ENCODE results near the gene HS3ST6.

The HS3ST6 gene

DNA sequence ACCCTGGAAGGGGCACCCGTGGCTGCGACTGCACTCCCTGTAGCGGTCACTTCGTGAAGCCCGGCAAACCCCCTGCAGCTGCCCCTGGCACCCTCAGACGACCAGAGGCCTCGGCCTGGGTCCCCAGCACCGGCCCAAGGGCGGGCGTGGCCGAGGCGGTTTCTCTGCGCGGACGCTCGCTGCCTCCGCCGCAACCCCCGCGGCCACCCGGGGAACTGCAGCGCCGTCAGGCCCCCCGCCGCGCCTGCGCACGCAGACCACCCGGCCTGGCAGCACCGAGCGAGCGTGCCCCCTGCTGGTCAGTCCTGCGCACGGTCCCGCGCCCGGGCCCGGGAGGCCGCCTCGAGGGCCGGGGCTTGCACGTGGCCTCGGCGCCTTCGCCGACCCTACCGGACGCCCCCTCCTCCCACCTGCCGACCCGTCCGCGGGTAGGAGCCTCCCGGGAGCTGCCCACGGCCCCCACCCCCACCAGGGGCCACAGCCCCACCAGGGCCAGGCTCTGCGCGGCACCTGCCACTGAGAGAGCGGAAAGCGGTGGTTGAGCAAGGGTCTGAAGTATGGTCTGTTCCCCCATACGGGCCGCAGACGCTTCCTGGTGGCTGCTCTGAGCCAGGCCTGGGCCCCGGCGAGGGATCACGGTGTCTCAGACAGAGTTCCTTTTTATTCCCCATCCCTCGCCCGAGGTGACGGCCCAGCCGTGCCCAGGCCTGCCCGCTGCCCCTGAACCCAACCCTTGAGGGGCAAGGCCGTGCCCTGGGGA is 11.5 kb upstream of the HS3ST6 start:
- peak overlapping the region; percentile 75 to 94 for H3K18ac ChIP-seq (ENCODE audit: low read depth in 1 of 2, low read length in 2 of 2)
- H3K79me1 ChIP-seq (replicated peaks; ENCODE audit: low read length, poor library complexity, severe bottlenecking): no peaks in the 10 kb centered on the region
- WGBS: 16% methylated on average over 52 of the region's 70 CpGs
- no peak overlapping the region for H3K14ac ChIP-seq (ENCODE audit: low read length in 2 of 2)
- H2AK5ac ChIP-seq (ENCODE audit: low read length, severe bottlenecking): no peak overlapping the region
- H3K9ac ChIP-seq (ENCODE audit: low read length): peak overlapping the region; percentile 63
- no peak overlapping the region for H2BK15ac ChIP-seq (ENCODE audit: low read depth, poor library complexity, severe bottlenecking)
- H4K91ac ChIP-seq (ENCODE audit: low read length): peak overlapping the region; percentile 81
- peak; percentile 73 for DNase-seq
- H3K4me3 ChIP-seq (ENCODE audit: insufficient read depth in 1 of 2, low read depth in 1 of 2, low read length in 2 of 2): peak overlapping the region; percentile 57 to 72
- H2BK5ac ChIP-seq (ENCODE audit: low read depth, low read length, poor library complexity, severe bottlenecking): no peak overlapping the region
- H3K4ac ChIP-seq (ENCODE audit: low read depth in 1 of 2, low read length in 2 of 2): no peak overlapping the region
- H3K4me1 ChIP-seq (ENCODE audit: control insufficient read depth, insufficient read depth, low read depth, low read length): peaks cover 20% of the 10 kb centered on the region
- peak overlapping the region; percentile 77 for H3K4me2 ChIP-seq (ENCODE audit: low read length, poor library complexity, severe bottlenecking)
- peak overlapping the region; percentile 98 for H4K8ac ChIP-seq (ENCODE audit: low read length)
- H3K36me3 ChIP-seq (ENCODE audit: control insufficient read depth in 1 of 2, insufficient read depth in 2 of 2, low read depth in 1 of 2, low read length in 2 of 2): no peaks in the 10 kb centered on the region
- peak overlapping the region; percentile 50 for H2BK120ac ChIP-seq (ENCODE audit: low read depth, low read length)
- no peak overlapping the region for H3K27ac ChIP-seq (ENCODE audit: low read length, poor library complexity, severe bottlenecking)
- H2BK12ac ChIP-seq (ENCODE audit: low read length in 2 of 2): no peak overlapping the region
- no peak overlapping the region for H3K23ac ChIP-seq (ENCODE audit: low read length in 2 of 2)
- H3K27me3 ChIP-seq (ENCODE audit: control insufficient read depth in 1 of 2, insufficient read depth in 1 of 2, low read length in 2 of 2): peaks cover 0 to 24% of the 10 kb centered on the region in 2 experiments
- H2AFZ ChIP-seq (ENCODE audit: low read depth, low read length): peak overlapping the region; percentile 54
- H3K9me3 ChIP-seq (ENCODE audit: control insufficient read depth, low read length): no peaks in the 10 kb centered on the region

DNA sequence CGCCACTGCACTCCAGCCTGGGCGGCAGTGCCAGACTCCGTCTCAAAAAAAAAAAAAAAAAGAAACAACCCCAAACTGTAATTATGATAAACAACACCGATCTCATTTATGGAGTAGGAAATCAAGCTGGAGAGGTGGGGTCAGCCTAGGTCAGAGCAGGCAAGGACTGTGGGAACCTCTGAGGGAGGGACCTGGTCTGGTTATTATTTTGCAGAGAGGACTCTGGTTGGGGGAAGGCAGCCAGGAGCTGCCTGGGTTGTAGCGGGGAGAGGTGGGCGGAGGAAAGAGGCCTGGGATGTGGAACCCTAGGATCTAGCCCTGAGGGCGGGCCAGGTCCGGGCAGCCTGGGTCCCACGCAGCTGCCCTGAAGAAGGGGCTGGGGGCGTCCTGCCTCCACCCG is 10.9 kb upstream of the HS3ST6 start:
- H3K9ac ChIP-seq (ENCODE audit: low read length): peak overlapping the region; percentile 63
- H2AK5ac ChIP-seq (ENCODE audit: low read length, severe bottlenecking): no peak overlapping the region
- peak overlapping the region in 1 of 2 experiments; percentile 62 for H3K4ac ChIP-seq (ENCODE audit: low read depth in 1 of 2, low read length in 2 of 2)
- peaks cover 21% of the 10 kb centered on the region for H3K4me1 ChIP-seq (ENCODE audit: control insufficient read depth, insufficient read depth, low read depth, low read length)
- H3K27me3 ChIP-seq (ENCODE audit: control insufficient read depth in 1 of 2, insufficient read depth in 1 of 2, low read length in 2 of 2): peaks cover 5 to 27% of the 10 kb centered on the region in 2 experiments
- no peak overlapping the region for H3K27ac ChIP-seq (ENCODE audit: low read length, poor library complexity, severe bottlenecking)
- peak overlapping the region; percentile 98 for H4K8ac ChIP-seq (ENCODE audit: low read length)
- H3K9me3 ChIP-seq (ENCODE audit: control insufficient read depth, low read length): no peaks in the 10 kb centered on the region
- H3K14ac ChIP-seq (ENCODE audit: low read length in 2 of 2): no peak overlapping the region
- H3K4me2 ChIP-seq (ENCODE audit: low read length, poor library complexity, severe bottlenecking): peak overlapping the region; percentile 30
- WGBS: 86% methylated on average over 2 of the region's 11 CpGs
- peak overlapping the region; percentile 57 to 72 for H3K4me3 ChIP-seq (ENCODE audit: insufficient read depth in 1 of 2, low read depth in 1 of 2, low read length in 2 of 2)
- H2AFZ ChIP-seq (ENCODE audit: low read depth, low read length): no peak overlapping the region
- no peak overlapping the region for H2BK5ac ChIP-seq (ENCODE audit: low read depth, low read length, poor library complexity, severe bottlenecking)
- H3K79me1 ChIP-seq (replicated peaks; ENCODE audit: low read length, poor library complexity, severe bottlenecking): no peaks in the 10 kb centered on the region
- no peaks in the 10 kb centered on the region for H3K36me3 ChIP-seq (ENCODE audit: control insufficient read depth in 1 of 2, insufficient read depth in 2 of 2, low read depth in 1 of 2, low read length in 2 of 2)
- DNase-seq: no peak
- H2BK15ac ChIP-seq (ENCODE audit: low read depth, poor library complexity, severe bottlenecking): no peak overlapping the region
- H3K23ac ChIP-seq (ENCODE audit: low read length in 2 of 2): no peak overlapping the region
- peak overlapping the region; percentile 75 to 94 for H3K18ac ChIP-seq (ENCODE audit: low read depth in 1 of 2, low read length in 2 of 2)
- H2BK120ac ChIP-seq (ENCODE audit: low read depth, low read length): peak overlapping the region; percentile 50
- no peak overlapping the region for H2BK12ac ChIP-seq (ENCODE audit: low read length in 2 of 2)
- H4K91ac ChIP-seq (ENCODE audit: low read length): peak overlapping the region; percentile 81

DNA sequence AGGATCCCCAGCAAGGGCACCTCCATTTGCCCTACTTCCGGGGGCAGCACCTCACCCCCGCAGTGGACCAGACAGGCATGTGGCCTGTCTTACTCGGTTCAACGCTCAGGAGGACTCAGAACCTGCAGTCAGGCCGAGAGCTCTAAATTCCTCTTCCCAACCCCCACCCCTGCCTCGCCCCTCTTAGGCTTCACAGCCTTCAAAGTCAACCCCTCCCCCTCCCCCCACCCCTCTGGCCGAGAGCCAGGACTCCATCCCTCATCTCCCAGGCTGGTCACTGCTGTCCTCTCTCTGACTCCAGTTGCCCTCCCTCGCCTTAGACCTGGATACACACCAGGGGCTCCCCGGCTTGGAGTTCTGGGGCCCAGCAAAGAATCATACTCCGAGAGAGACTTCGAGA is 8.1 kb upstream of the HS3ST6 start:
- Histone ChIP-seq H3K36me3 (ENCODE audit: control insufficient read depth in 1 of 2, insufficient read depth in 2 of 2, low read depth in 1 of 2, low read length in 2 of 2) (no peaks in the 10 kb centered on the region), H3K79me1 (replicated peaks; ENCODE audit: low read length, poor library complexity, severe bottlenecking) (no peaks in the 10 kb centered on the region), H3K9ac (ENCODE audit: low read length) (no peak overlapping the region)

DNA sequence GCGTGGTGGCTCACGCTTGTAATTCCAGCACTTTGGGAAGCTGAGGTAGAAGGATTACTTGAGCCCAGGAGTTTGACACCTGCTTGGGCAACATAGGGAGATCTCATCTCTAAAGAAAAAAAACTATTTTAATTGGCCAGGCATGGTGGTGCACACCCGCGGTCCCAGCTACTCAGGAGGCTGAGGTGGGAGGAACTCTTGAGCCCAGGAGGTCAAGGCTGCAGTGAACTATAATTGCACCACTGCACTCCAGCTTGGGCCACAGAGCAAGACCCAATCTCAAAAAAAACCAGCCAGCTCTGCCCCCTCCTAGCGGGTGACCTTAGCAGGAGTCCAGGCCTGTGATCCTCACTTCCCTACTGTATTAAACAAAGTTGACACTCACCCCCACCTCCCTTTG is 5.9 kb upstream of the HS3ST6 start:
- H2AK5ac ChIP-seq (ENCODE audit: low read length, severe bottlenecking): peak overlapping the region; percentile 5
- H4K8ac ChIP-seq (ENCODE audit: low read length): no peak overlapping the region
- H3K27ac ChIP-seq (ENCODE audit: low read length, poor library complexity, severe bottlenecking): no peak overlapping the region
- no peak overlapping the region for H3K4ac ChIP-seq (ENCODE audit: low read depth in 1 of 2, low read length in 2 of 2)
- no peak overlapping the region for H3K14ac ChIP-seq (ENCODE audit: low read length in 2 of 2)
- peak overlapping the region in 1 of 2 experiments; percentile 45 for H2BK12ac ChIP-seq (ENCODE audit: low read length in 2 of 2)
- 74% methylated on average over 5 of the region's 5 CpGs for WGBS
- no peak overlapping the region for H3K23ac ChIP-seq (ENCODE audit: low read length in 2 of 2)
- no peak for DNase-seq
- peaks cover 16% of the 10 kb centered on the region for H3K4me1 ChIP-seq (ENCODE audit: control insufficient read depth, insufficient read depth, low read depth, low read length)
- no peaks in the 10 kb centered on the region for H3K9me3 ChIP-seq (ENCODE audit: control insufficient read depth, low read length)
- H3K36me3 ChIP-seq (ENCODE audit: control insufficient read depth in 1 of 2, insufficient read depth in 2 of 2, low read depth in 1 of 2, low read length in 2 of 2): no peaks in the 10 kb centered on the region
- no peaks in the 10 kb centered on the region for H3K79me1 ChIP-seq (replicated peaks; ENCODE audit: low read length, poor library complexity, severe bottlenecking)
- no peak overlapping the region for H2BK5ac ChIP-seq (ENCODE audit: low read depth, low read length, poor library complexity, severe bottlenecking)
- H3K9ac ChIP-seq (ENCODE audit: low read length): no peak overlapping the region
- H3K4me2 ChIP-seq (ENCODE audit: low read length, poor library complexity, severe bottlenecking): no peak overlapping the region
- H3K27me3 ChIP-seq (ENCODE audit: control insufficient read depth in 1 of 2, insufficient read depth in 1 of 2, low read length in 2 of 2): peaks cover 50 to 55% of the 10 kb centered on the region in 2 experiments
- H3K18ac ChIP-seq (ENCODE audit: low read depth in 1 of 2, low read length in 2 of 2): peak overlapping the region in 1 of 2 experiments; percentile 49
- no peak overlapping the region for H2BK15ac ChIP-seq (ENCODE audit: low read depth, poor library complexity, severe bottlenecking)
- no peak overlapping the region for H2BK120ac ChIP-seq (ENCODE audit: low read depth, low read length)
- H3K4me3 ChIP-seq (ENCODE audit: insufficient read depth in 1 of 2, low read depth in 1 of 2, low read length in 2 of 2): no peak overlapping the region
- H4K91ac ChIP-seq (ENCODE audit: low read length): no peak overlapping the region
- no peak overlapping the region for H2AFZ ChIP-seq (ENCODE audit: low read depth, low read length)

More for the DNA sequence above, 8.1 kb upstream of the HS3ST6 start:
- Histone ChIP-seq H3K18ac (ENCODE audit: low read depth in 1 of 2, low read length in 2 of 2) (no peak overlapping the region), H2BK5ac (ENCODE audit: low read depth, low read length, poor library complexity, severe bottlenecking) (no peak overlapping the region), H3K4me3 (ENCODE audit: insufficient read depth in 1 of 2, low read depth in 1 of 2, low read length in 2 of 2) (no peak overlapping the region), H3K23ac (ENCODE audit: low read length in 2 of 2) (no peak overlapping the region), H4K91ac (ENCODE audit: low read length) (no peak overlapping the region), H3K4me2 (ENCODE audit: low read length, poor library complexity, severe bottlenecking) (no peak overlapping the region), H2BK15ac (ENCODE audit: low read depth, poor library complexity, severe bottlenecking) (no peak overlapping the region), H3K14ac (ENCODE audit: low read length in 2 of 2) (no peak overlapping the region), H3K27me3 (ENCODE audit: control insufficient read depth in 1 of 2, insufficient read depth in 1 of 2, low read length in 2 of 2) (peaks cover 31 to 33% of the 10 kb centered on the region in 2 experiments), H4K8ac (ENCODE audit: low read length) (no peak overlapping the region), H2AFZ (ENCODE audit: low read depth, low read length) (no peak overlapping the region), H3K4ac (ENCODE audit: low read depth in 1 of 2, low read length in 2 of 2) (no peak overlapping the region), H2BK120ac (ENCODE audit: low read depth, low read length) (no peak overlapping the region), H3K9me3 (ENCODE audit: control insufficient read depth, low read length) (no peaks in the 10 kb centered on the region), H2AK5ac (ENCODE audit: low read length, severe bottlenecking) (no peak overlapping the region), H3K4me1 (ENCODE audit: control insufficient read depth, insufficient read depth, low read depth, low read length) (peaks cover 24% of the 10 kb centered on the region), H3K27ac (ENCODE audit: low read length, poor library complexity, severe bottlenecking) (no peak overlapping the region), H2BK12ac (ENCODE audit: low read length in 2 of 2) (no peak overlapping the region)
- DNase-seq: no peak
- 60% methylated on average over 10 of the region's 11 CpGs for WGBS
